LNCAP (cell line): Measurements from ENCODE around the gene IL10.

Source experiments
- TF ChIP-seq, protein P1 (sequence below): fragments of 450-650 bp; IDR thresholded peaks from 2 replicates; pipeline ENCODE4 v1.5.1; 2017; ENCODE audit warnings: mild to moderate bottlenecking

Gene IL10

DNA sequence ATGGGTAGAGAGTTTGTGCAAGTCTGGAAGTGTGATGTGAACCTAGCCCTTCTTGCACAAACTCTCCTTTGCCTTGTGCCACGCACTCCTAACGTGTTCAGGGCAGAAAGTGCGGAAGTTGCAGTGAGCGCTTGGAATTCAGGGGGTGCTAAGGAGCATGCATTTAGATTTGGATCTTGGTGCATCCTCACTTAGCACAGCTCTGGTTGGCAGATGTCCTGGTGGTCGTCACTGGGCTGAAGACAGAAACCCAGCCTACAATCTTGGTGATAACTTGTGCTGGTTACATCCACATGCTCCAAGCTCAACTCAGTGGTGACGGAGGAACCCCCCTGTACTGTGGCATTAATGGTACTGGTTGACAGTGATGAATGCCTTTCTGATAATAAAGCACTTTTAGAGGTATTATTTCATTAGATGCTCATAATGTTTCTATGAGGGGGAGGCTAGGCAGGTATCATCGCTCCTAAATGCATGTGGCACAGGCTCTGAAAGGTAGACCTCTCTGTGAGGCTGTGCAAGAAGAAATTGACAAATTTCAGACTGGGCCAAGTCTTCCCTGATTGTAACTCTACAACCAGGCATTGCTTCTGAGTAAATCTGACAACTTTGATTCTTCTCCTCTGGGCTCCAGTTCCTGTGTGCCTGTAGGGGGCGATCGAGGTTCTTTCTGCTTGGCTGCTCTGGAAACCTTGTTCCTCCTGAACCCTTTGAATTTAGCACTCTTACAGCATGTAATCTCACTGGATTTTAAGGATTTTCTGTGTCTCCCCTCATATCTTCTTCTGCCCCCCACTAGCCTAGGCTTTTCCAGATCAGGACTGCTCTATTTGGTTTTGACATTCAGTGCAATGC, 47.0 kb downstream of the IL10 start:
- TF ChIP-seq, protein P1, sequence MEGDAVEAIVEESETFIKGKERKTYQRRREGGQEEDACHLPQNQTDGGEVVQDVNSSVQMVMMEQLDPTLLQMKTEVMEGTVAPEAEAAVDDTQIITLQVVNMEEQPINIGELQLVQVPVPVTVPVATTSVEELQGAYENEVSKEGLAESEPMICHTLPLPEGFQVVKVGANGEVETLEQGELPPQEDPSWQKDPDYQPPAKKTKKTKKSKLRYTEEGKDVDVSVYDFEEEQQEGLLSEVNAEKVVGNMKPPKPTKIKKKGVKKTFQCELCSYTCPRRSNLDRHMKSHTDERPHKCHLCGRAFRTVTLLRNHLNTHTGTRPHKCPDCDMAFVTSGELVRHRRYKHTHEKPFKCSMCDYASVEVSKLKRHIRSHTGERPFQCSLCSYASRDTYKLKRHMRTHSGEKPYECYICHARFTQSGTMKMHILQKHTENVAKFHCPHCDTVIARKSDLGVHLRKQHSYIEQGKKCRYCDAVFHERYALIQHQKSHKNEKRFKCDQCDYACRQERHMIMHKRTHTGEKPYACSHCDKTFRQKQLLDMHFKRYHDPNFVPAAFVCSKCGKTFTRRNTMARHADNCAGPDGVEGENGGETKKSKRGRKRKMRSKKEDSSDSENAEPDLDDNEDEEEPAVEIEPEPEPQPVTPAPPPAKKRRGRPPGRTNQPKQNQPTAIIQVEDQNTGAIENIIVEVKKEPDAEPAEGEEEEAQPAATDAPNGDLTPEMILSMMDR: peak; percentile 66

DNA sequence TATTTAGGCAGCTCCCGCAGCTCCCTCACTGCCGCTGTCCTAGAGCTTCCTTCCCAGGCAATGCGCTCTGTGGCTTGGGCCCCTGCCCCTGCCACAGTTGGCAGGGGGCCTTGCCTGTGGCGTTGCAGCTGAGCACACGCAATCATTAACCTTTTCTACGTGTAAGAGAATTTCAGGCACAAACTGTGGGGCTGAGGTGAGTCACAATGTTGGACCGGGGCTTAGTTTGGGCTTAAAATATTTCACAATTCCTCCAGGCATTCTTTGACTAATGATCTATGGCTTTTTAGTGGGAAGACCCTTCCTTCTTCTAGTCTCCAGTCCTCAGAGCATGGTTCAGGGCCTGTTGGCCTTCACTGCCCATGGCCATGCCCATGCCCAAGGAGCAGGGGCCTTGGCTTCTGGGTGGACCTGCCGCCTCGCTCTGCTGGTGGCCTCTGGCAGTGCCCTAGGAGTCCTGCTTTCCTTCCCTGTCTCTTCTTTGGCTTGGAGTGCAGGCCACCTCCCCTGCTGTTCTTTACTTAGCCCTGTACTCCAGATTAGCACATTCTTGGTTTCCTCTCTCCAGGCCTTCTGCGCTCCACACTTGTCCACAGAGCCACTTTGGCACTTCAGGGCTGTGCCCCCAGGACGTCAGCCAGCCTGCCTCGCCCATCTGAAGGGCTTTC, 48.4 kb downstream of the IL10 start:
- TF ChIP-seq, protein P1: no peak

GRCh38 chr1:206723462-206723804, 48.9 kb downstream of the IL10 start:
- TF ChIP-seq, protein P1: no peak

DNA sequence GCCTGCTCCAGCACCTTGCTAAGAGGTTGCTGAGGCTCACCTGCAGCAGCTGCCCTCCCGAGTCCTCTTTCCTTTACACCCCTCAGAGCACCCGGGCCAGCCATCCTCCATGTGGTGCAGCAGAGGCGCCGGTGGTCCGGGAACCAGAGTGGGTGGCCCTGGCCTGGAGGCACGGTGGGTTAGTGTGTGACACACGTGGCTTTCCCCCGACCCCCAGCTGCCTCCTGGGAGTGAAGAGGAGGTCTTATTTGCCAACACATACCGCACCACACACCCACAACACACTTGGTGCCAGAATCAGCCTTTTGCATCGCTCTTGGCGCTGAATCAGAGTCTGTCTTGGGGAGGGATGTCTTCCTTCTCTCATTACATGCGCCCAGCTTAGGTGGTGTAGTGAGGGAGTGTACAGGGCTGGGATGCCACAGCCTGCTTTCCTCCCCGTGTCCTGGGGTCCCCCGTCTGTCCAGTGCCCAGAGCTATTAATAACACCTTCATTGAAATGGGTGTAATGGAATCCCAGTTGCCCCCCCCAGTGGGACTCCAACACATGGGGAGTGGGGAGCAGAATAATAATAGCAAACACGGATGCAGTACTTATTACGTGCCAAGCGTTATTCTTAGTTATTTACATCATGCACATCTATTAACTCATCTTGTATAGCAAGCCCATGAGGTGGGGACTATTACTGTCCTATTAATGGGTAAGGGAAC, 49.4 kb downstream of the IL10 start:
- TF ChIP-seq, protein P1: no peak

- TF ChIP-seq, protein P1: no peak
Observed at GRCh38 chr1:206721454-206721853, 50.8 kb downstream of the IL10 start.

- TF ChIP-seq, protein P1: no peak
Observed at GRCh38 chr1:206719169-206719839, 53.0 kb downstream of the IL10 start.

GRCh38 chr1:206717674-206717989, 54.7 kb downstream of the IL10 start:
- TF ChIP-seq, protein P1: no peak
